ENCODE data around the gene CHEK1. TPM values are rescaled to one million over a fixed set of nuclear protein-coding genes. Genes with fewer than 3 reads are reported as not detected.

The CHEK1 gene
- total and polyA plus RNA-seq, 2 of the 8 experiments (the other 6 are each of a cell fraction or from before 2014, with no cell fraction given): 37.7 to 133 TPM

Small RNAs within 50 kb of the gene (small RNA-seq; reads per million reads assigned to genes)
- not detected for gene RNU2-35P (ENCODE audit: insufficient read depth)

Other genes starting within 250 kb of the CHEK1 start
- gene FEZ1, start 128.9 kb upstream of the CHEK1 start, total RNA-seq (2021; fragmentation: NEBNext Ultra II Directional; extraction: Animal tissue kit (Norgen Biotek cat#: 25700)): 51.6 and 59.6 TPM in 2 replicates
- gene FEZ1, start 128.9 kb upstream of the CHEK1 start, polyA plus RNA-seq (2011; rRNA removed): 72.5 and 73.6 TPM in 2 replicates
- gene EI24, start 55.7 kb upstream of the CHEK1 start, total RNA-seq (2021; fragmentation: NEBNext Ultra II Directional; extraction: Animal tissue kit (Norgen Biotek cat#: 25700)): 130 and 135 TPM in 2 replicates
- gene EI24, start 55.7 kb upstream of the CHEK1 start, polyA plus RNA-seq (2011; rRNA removed): 176 and 264 TPM in 2 replicates
- gene STT3A, start 32.3 kb upstream of the CHEK1 start, total RNA-seq (2021; fragmentation: NEBNext Ultra II Directional; extraction: Animal tissue kit (Norgen Biotek cat#: 25700)): 173 and 175 TPM in 2 replicates
- 124 and 211 TPM in 2 replicates for gene STT3A, start 32.3 kb upstream of the CHEK1 start, polyA plus RNA-seq (2011; rRNA removed)
- gene ACRV1, start 55.7 kb downstream of the CHEK1 start, total RNA-seq (2021; fragmentation: NEBNext Ultra II Directional; extraction: Animal tissue kit (Norgen Biotek cat#: 25700)): not detected in 2 replicates
- gene ACRV1, start 55.7 kb downstream of the CHEK1 start, polyA plus RNA-seq (2011; rRNA removed): 0.06 TPM in 1 of 2 replicates, not detected in the other
- gene PATE1, start 121.1 kb downstream of the CHEK1 start, total RNA-seq (2021; fragmentation: NEBNext Ultra II Directional; extraction: Animal tissue kit (Norgen Biotek cat#: 25700)): not detected in 2 replicates
- gene PATE1, start 121.1 kb downstream of the CHEK1 start, polyA plus RNA-seq (2011; rRNA removed): not detected in 2 replicates
- gene PATE2, start 153.7 kb downstream of the CHEK1 start, total RNA-seq (2021; fragmentation: NEBNext Ultra II Directional; extraction: Animal tissue kit (Norgen Biotek cat#: 25700)): not detected in 2 replicates
- 0.14 TPM in 1 of 2 replicates, not detected in the other for gene PATE2, start 153.7 kb downstream of the CHEK1 start, polyA plus RNA-seq (2011; rRNA removed)
- not detected in 2 replicates for gene PATE3, start 163.0 kb downstream of the CHEK1 start, total RNA-seq (2021; fragmentation: NEBNext Ultra II Directional; extraction: Animal tissue kit (Norgen Biotek cat#: 25700))
- gene PATE3, start 163.0 kb downstream of the CHEK1 start, polyA plus RNA-seq (2011; rRNA removed): not detected in 2 replicates
- not detected in 2 replicates for gene PATE4, start 208.2 kb downstream of the CHEK1 start, total RNA-seq (2021; fragmentation: NEBNext Ultra II Directional; extraction: Animal tissue kit (Norgen Biotek cat#: 25700))
- gene PATE4, start 208.2 kb downstream of the CHEK1 start, polyA plus RNA-seq (2011; rRNA removed): not detected in 2 replicates